HG03095 (cell line): ENCODE data around the gene SLC44A1.

Source experiments
- ATAC-seq: cut with Tn5 transposase; IDR thresholded peaks from one replicate; pipeline ENCODE4 v1.9.1; 2021; ENCODE audit warnings: moderate library complexity; ENCODE audit not compliant: unreplicated experiment

Gene SLC44A1

GRCh38 chr9:105244003-105244733 lies at the start of gene SLC44A1:
SLC44A1 (plus strand) TSS chr9:105244651; CDS start chr9:105244869, 218 bp downstream.
- peak; percentile 86 for ATAC-seq

GRCh38 chr9:105195259-105195658 lies 49.2 kb upstream of the SLC44A1 start:
- ATAC-seq = no peak

- no peak for ATAC-seq
Observed at GRCh38 chr9:105198023-105198422, 46.4 kb upstream of the SLC44A1 start.

GRCh38 chr9:105198865-105199264 lies 45.6 kb upstream of the SLC44A1 start:
- no peak for ATAC-seq

- ATAC-seq = no peak
Observed at GRCh38 chr9:105204416-105204815, 40.0 kb upstream of the SLC44A1 start.

- no peak for ATAC-seq
Observed at GRCh38 chr9:105205787-105206495, 38.5 kb upstream of the SLC44A1 start.

- no peak for ATAC-seq
Observed at GRCh38 chr9:105206496-105206820, 38.0 kb upstream of the SLC44A1 start.

GRCh38 chr9:105206821-105207699 lies 37.4 kb upstream of the SLC44A1 start:
- ATAC-seq = no peak

GRCh38 chr9:105216440-105217178 lies 27.8 kb upstream of the SLC44A1 start:
- ATAC-seq = no peak

GRCh38 chr9:105218673-105219072 lies 25.8 kb upstream of the SLC44A1 start:
- ATAC-seq = no peak

- ATAC-seq = no peak
Observed at GRCh38 chr9:105219291-105219805, 25.1 kb upstream of the SLC44A1 start.

GRCh38 chr9:105220451-105220850 lies 24.0 kb upstream of the SLC44A1 start:
- ATAC-seq = no peak

GRCh38 chr9:105223544-105224140 lies 20.8 kb upstream of the SLC44A1 start:
- no peak for ATAC-seq

- ATAC-seq = no peak
Observed at GRCh38 chr9:105226055-105226454, 18.4 kb upstream of the SLC44A1 start.

GRCh38 chr9:105232207-105232606 lies 12.2 kb upstream of the SLC44A1 start:
- no peak for ATAC-seq

GRCh38 chr9:105233873-105234272 lies 10.6 kb upstream of the SLC44A1 start:
- ATAC-seq = no peak

- no peak for ATAC-seq
Observed at GRCh38 chr9:105236261-105236660, 8.2 kb upstream of the SLC44A1 start.

- no peak for ATAC-seq
Observed at GRCh38 chr9:105237246-105237645, 7.2 kb upstream of the SLC44A1 start.

GRCh38 chr9:105238302-105238701 lies 6.1 kb upstream of the SLC44A1 start:
- ATAC-seq = no peak

GRCh38 chr9:105241356-105242043 lies 3.0 kb upstream of the SLC44A1 start:
- no peak for ATAC-seq
